NCI-H2171 (cell line): ENCODE measurements around the gene ATP2A2.

Experiments used
- DNase-seq: peaks from one replicate; lab custom pipeline; 2025; lab: John Stamatoyannopoulos, UW

ATP2A2 gene

DNA sequence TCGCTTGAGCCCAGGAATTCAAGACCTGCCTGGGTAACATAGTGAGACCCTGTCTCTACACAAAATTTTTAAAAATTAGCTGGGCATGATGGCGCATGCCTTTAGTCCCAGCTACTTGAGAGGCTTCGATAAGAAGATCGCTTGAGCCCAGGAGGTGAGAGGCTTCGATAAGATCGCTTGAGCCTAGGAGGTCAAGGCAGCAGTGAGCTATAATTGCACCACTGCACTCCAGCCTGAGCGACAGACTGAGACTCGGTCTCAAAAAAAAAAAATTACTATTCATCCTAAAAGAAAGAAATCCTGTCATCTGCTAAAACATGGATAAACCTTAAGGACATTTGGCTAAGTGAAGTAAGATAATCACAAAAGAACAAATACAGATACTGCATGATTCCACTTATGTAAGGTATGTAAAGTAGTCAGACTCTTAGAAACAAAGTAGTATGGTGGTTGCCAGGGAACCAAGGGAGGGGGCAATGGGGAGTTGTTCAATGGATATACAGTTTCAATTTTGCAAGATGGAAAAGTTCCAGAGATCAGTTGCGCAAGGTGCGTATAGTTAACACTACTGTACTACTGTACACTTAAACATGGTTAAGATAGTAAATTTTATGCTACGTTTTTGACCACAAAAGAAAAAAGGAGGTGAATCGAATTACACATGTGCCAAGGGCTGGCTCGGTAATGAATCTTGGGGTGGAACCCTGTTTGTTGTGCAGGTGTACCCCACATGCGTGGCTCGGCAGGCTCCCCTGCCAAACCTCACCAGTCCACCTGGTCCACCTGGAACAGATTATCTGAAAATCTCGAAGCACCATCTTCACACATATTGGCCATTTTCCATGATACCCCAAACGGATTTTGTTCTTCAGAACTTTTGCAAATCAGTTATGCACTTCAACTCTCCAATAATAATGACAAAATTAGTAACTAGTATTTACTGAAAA is 18.3 kb upstream of the ATP2A2 start:
- DNase-seq: no peak

- no peak for DNase-seq
These were observed 14.6 kb upstream of the ATP2A2 start for GRCh38 chr12:110266381-110266960.

GRCh38 chr12:110266980-110267620 is 13.9 kb upstream of the ATP2A2 start:
- peak; percentile 43 for DNase-seq

- peak; percentile 47 for DNase-seq
These were observed 11.4 kb upstream of the ATP2A2 start for GRCh38 chr12:110269622-110270124.

DNA sequence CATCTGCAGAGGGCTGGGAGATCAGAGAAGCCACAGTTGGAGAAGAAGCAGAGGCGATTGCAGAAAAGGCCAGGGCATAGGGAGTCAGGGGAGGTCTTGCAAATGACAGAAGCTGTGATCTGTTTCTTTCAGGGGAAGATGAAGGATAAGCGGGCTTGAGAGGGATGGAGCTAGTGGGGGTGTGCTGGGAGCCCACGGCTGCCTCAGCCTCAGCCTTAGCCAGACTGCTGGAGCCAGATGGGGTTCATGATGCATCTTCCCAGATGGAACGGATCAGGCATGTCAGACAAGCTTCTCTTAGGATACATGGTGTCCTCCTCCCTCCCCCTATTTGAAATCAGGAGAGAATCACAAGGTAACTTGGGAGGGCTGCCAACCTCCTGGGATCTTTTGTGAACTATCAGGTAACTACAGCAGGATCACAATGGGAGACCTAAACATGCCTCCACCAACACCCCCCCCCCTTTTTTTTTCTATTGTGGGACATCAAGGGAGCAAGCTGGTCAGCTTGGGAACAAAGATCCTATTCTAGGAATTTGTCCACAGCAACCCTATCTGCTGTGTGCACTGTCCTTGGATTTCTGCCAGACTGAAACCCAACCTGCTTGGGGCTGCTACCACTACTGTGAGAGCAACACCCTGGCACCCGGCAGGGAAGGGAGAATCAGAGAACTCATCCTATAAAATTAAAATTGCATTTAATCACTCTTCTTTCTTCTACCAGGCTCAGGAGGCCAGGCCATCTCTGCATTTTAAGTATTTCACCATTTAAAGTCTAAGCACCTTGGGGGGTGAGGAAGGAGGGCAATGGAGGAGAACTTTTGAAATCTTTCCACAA is 10.7 kb upstream of the ATP2A2 start:
- peak; percentile 96 for DNase-seq

DNA sequence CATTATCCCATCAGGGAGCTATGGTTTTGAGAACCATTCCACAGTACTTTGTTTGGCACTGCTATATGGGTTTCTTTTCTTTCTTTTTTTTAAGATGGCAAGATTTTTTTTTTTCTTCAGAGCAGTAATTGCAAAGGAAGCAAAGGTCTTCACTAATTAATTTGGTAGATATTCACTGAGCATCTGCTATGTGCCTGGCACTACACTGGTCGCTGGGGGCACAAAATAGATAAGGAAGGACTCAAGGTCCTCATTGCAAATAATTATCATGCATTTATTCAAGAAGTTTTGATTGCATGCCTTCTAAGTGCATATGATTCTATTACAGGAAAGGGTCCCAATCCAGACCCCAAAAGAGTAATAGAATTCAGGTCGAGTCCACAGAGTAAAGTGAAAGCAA is 10.0 kb upstream of the ATP2A2 start:
- DNase-seq: no peak

GRCh38 chr12:110277530-110278254 is 3.4 kb upstream of the ATP2A2 start:
- DNase-seq: no peak

- no peak for DNase-seq
These were observed 2.9 kb upstream of the ATP2A2 start for GRCh38 chr12:110278255-110278536.

GRCh38 chr12:110279566-110280375 is 1.3 kb upstream of the ATP2A2 start:
- DNase-seq: no peak

DNA sequence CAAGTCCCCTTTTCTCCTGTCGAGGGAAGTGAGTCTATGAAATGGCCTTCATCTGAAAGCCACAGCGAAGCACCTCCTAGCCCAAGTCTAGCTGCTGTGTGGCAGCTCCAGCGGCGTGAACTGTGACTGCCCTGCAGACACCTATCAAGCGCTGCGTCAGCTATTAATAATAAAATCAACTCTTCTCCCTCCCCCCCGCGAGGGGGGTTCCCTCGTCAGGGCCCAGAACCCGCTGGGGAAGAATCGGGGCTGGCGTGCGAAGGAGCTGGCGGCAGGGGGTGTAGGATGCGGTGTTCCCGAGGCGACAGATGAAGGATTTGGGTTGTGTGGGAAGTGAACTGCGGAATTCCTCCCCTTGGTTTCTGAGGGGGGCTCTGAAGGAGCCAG is 662 bp upstream of the ATP2A2 start:
- DNase-seq: peak; percentile 77

- no peak for DNase-seq
These were observed 677 bp downstream of the ATP2A2 start for GRCh38 chr12:110281549-110282299.

DNA sequence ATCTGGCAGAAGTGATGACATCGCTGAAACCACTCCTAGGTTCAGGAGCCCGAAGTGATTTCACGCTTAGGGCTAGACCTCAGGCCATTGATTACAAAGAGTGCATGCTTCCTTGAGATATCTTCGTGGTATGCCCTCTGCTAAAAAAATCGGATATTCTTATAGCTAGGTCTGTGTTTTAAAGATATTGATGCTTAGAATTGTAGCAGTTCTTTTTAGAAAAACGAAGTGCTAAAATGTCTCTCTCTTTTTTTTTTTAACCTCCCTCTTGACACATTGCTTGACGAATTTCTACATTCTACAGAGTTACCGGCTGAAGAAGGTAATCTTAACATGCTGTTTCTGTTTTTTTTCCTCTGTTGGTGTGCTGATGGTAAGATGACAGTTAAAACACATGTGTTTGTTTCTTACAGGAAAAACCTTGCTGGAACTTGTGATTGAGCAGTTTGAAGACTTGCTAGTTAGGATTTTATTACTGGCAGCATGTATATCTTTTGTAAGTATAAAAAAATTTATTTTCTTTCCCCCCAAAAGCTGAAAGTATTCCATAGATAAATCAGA is 1.3 kb downstream of the ATP2A2 start:
- DNase-seq: no peak

GRCh38 chr12:110282956-110283817 is 2.1 kb downstream of the ATP2A2 start:
- no peak for DNase-seq

DNA sequence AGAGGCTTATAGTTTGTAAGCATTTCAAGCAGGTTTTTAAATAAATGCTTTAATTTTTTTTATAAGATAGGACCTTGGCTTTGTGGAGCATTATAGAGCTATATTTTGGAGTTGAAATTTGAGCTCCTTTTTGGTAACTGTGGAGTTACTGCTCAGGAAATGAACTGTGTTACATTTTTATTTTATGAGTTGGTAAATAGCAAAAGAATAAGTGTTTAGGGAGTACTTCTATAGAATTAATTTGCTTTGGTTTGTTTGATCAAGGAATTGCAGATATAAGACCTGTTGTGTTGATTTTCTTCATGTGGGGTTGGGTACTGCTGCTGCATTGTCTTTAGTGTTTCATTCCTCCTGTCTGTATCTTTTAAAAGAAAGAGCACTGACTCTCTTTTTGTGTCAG is 3.5 kb downstream of the ATP2A2 start:
- DNase-seq: no peak

DNA sequence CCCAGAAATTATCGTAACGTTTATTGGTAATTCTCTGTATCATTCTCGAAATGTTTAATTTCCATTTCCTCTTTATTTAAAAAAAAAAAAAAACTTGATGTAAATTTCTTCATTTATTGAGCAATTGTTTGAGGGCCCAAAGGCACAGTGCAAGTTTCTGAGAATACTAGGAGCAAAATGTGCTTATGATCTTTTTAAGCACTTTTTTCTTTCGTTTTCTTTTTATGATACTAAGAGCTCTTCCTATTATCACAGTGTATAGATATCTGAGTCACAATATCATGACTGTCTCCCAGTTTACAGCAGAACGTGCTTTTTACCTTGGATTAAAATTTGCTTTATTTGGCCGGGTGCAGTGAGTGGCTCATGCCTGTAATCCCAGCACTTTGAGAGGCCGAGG is 5.6 kb downstream of the ATP2A2 start:
- no peak for DNase-seq

GRCh38 chr12:110287986-110288385 is 6.9 kb downstream of the ATP2A2 start:
- no peak for DNase-seq

GRCh38 chr12:110289044-110289710 is 8.1 kb downstream of the ATP2A2 start:
- DNase-seq: no peak

- DNase-seq: no peak
These were observed 8.6 kb downstream of the ATP2A2 start for GRCh38 chr12:110289711-110290078.
